ENCODE data around the gene VPS13D. TPM values are rescaled to one million over a fixed set of nuclear protein-coding genes. Genes with fewer than 3 reads are reported as not detected.

VPS13D gene
- total and polyA plus RNA-seq, 2 of the 4 experiments (the other 2 are of a cell fraction): 9.0 to 16.3 TPM

GRCh38 chr1:12339396-12339795 lies 109.6 kb downstream of the VPS13D start:
- H3K4me2 ChIP-seq (ENCODE audit: low read depth, low read length): no peak overlapping the region
- H3K9me3 ChIP-seq (ENCODE audit: control insufficient read depth, insufficient read depth, low read length): no peaks in the 10 kb centered on the region
- H3K4me1 ChIP-seq (ENCODE audit: control insufficient read depth, insufficient read depth, low read length): no peaks in the 10 kb centered on the region
- H3K4me3 ChIP-seq (ENCODE audit: insufficient read depth, low read depth, low read length): no peak overlapping the region
- H3K9me1 ChIP-seq (ENCODE audit: insufficient read depth, low read length): peaks cover 2% of the 10 kb centered on the region; the same call in 1 of the 2 replicates
- no peak overlapping the region for H3K18ac ChIP-seq (ENCODE audit: low read depth, low read length)
- H3K14ac ChIP-seq (replicated peaks; ENCODE audit: low read depth, low read length): no peak overlapping the region
- H2AK9ac ChIP-seq (replicated peaks; ENCODE audit: low read depth, low read length, poor library complexity): no peak overlapping the region
- TF ChIP-seq CTCF (conservative IDR thresholded peaks at IDR 0.05; ENCODE audit: low read depth, low read length) (no peak), MXI1 (IDR thresholded peaks at IDR 0.05; ENCODE audit: borderline replicate concordance, low read depth, low read length) (no peak), MAFK (IDR thresholded peaks at IDR 0.05; ENCODE audit: low read depth, low read length) (no peak), NFE2L2 (IDR thresholded peaks at IDR 0.05; ENCODE audit: low read depth, low read length) (no peak), SMC3 (IDR thresholded peaks at IDR 0.05; ENCODE audit: low read depth, low read length) (no peak), BHLHE40 (IDR thresholded peaks at IDR 0.05; ENCODE audit: low read depth, low read length) (no peak), RAD21 (IDR thresholded peaks at IDR 0.05; ENCODE audit: low read length) (no peak), CHD1 (IDR thresholded peaks at IDR 0.05; ENCODE audit: low read depth, low read length) (no peak), FOS (IDR thresholded peaks at IDR 0.05; ENCODE audit: low read depth, low read length) (no peak), CEBPB (IDR thresholded peaks at IDR 0.05; ENCODE audit: low read depth, low read length) (no peak), POLR2A (IDR thresholded peaks at IDR 0.05; ENCODE audit: low read depth, low read length) (no peak), ELK1 (IDR thresholded peaks at IDR 0.05; ENCODE audit: borderline replicate concordance, low read depth, low read length) (no peak), MAZ (IDR thresholded peaks at IDR 0.05; ENCODE audit: borderline replicate concordance, low read depth, low read length) (no peak), USF2 (IDR thresholded peaks at IDR 0.05; ENCODE audit: low read depth, low read length) (no peak), RCOR1 (IDR thresholded peaks at IDR 0.05; ENCODE audit: insufficient replicate concordance, low read length) (no peak), RFX5 (IDR thresholded peaks at IDR 0.05; ENCODE audit: low read depth, low read length) (no peak)
- in situ Hi-C loops (cut with MboI; ENCODE audit: low sequenced_read_pairs) (no loop called here), dilution Hi-C loops (cut with HindIII; ENCODE audit: low sequenced_read_pairs, unreplicated experiment) (no loop called here), intact Hi-C loops (cut with micrococcal nuclease) (no loop called here)
- H2BK5ac ChIP-seq (ENCODE audit: low read depth, low read length, poor library complexity, severe bottlenecking): no peak overlapping the region
- CTCF ChIA-PET: interaction anchor here (0.9 to 1.3 kb wide), 2 partner anchors 28 to 287 kb away, joined by 3 read pairs; no protein-coding TSS in a partner anchor
- H3K36me3 ChIP-seq (ENCODE audit: control insufficient read depth, insufficient read depth, low read length): peaks cover 10% of the 10 kb centered on the region
- ATAC-seq (ENCODE audit: low read depth) (0 out of 2 replicates have a peak, but pooled peaks have one; percentile 32), DNase-seq (no peak)
- no peak overlapping the region for H3K23ac ChIP-seq (ENCODE audit: low read depth, low read length)
- H3K9ac ChIP-seq (ENCODE audit: low read depth, low read length): no peak overlapping the region
- H3K27me3 ChIP-seq (ENCODE audit: control insufficient read depth, insufficient read depth, low read length): no peaks in the 10 kb centered on the region
- H3K56ac ChIP-seq (ENCODE audit: extremely low read depth, insufficient read depth, low read length): no peak overlapping the region
- H2BK15ac ChIP-seq (ENCODE audit: low read depth, low read length): no peak overlapping the region
- H2BK20ac ChIP-seq (ENCODE audit: low read depth, low read length): no peak overlapping the region
- no peak overlapping the region for H3K4ac ChIP-seq (ENCODE audit: low read depth, low read length)
- POLR2A ChIA-PET (ENCODE audit: unreplicated experiment): no interaction called here
- H2AK5ac ChIP-seq (ENCODE audit: low read depth, low read length): no peak overlapping the region
- no TSS peak for BruUV-seq (replicated peaks)
- no peak overlapping the region for H4K8ac ChIP-seq (ENCODE audit: low read depth in 2 of 2, low read length in 2 of 2)
- H2BK120ac ChIP-seq (ENCODE audit: low read depth, low read length): no peak overlapping the region
- H3K79me1 ChIP-seq (ENCODE audit: low read depth in 1 of 2, low read length in 2 of 2): no peaks in the 10 kb centered on the region
- no peaks in the 10 kb centered on the region for H4K20me1 ChIP-seq (ENCODE audit: insufficient read depth, low read length)
- no peak overlapping the region for H4K5ac ChIP-seq (ENCODE audit: low read depth, low read length)
- H4K91ac ChIP-seq (ENCODE audit: insufficient read depth, low read depth, low read length): no peak overlapping the region
- WGBS, 2 experiments (ENCODE audit: extremely low coverage in 2 of 2, insufficient read length in 1 of 2): 60% methylated on average over 1 of the region's 3 CpGs; no CpG with 5 or more reads in 1 of the 2 experiments
- H3K27ac ChIP-seq (ENCODE audit: insufficient read depth, low read length): no peak overlapping the region
- no peak overlapping the region for H2AFZ ChIP-seq (replicated peaks; ENCODE audit: low read length, poor library complexity)
